Activated CD4-positive, alpha-beta T cell treated with anti-CD3 and anti-CD28 coated beads, Interleukin-10, Interleukin-2, amounts not matched to agents 100 ng/mL and 50 ng/mL, durations not matched to agents 16 hours and 8 hours (primary cell): ENCODE data around the gene COL21A1.

Experiments used
- DNase-seq: peaks from one replicate; pipeline ENCODE4 v3.0.0-alpha.2; 2020

Gene COL21A1

DNA sequence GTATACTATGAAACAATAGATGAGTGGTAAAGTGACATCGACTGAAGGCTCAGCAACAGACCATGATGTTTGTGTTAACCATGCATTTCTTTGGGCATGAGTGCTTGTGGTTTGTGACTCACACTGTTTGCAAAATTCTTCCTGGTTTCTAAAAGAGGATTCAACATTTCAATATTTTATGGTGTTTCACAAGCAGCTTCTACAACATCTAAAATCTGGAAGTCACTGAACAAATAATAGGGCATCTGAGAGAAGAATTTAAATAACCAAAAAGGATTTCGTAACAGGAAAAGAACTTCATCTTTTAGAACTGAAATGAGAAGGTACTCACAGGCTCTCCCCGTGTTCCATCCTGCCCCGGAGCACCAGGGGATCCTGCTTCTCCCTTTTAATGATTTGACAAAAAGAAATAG, 146.2 kb downstream of the COL21A1 start:
- DNase-seq: peak; percentile 2

DNA sequence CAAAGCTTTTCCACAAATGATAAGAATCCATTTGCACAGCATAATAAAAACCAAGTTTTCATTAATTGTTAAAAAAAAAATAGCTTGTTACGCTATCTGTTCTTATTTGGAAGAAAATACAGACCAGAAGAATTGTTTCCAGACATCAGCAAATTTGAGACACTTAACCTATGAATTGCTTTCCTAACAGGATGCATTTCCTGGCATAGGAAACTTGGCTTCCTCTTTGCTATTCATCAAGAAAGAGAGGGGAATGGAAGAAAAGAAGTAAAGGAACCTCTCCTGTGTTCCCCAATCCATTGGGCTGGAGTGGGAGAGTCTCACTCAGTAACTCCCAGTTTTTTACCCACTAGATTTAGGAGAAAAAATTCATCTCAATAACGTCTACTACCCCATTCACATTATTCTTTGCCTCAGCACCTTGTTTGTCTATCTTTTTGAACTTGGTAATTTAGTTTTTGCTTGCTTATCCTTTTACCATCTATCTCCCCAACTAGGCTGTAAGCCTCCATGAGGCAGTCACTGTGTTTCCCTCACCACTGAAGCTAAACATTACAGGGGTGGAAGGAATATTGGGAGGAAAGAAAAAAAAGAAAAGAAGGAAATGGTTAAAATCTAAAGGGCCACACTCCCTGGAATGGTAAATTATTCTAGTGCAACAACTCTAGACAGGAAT, 150.3 kb downstream of the COL21A1 start:
- DNase-seq: no peak

DNA sequence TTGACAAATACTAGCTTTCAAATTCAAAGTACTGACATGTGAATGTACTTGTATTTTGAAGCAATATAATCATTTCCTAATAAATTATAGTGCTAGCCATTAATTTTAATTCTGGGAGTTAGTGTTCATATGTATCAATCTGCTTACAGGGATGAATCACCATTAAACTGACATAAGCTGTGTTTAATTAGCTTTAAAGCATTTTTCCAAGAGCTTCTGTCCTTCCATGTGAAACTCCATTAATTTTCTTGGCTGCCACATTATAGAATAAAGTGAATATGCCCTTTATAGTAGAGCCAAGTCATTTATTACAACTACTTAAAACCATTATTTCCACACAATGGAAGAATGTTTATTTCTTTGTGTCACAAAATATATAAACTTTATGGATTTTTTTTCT, 150.8 kb downstream of the COL21A1 start:
- DNase-seq: no peak

DNA sequence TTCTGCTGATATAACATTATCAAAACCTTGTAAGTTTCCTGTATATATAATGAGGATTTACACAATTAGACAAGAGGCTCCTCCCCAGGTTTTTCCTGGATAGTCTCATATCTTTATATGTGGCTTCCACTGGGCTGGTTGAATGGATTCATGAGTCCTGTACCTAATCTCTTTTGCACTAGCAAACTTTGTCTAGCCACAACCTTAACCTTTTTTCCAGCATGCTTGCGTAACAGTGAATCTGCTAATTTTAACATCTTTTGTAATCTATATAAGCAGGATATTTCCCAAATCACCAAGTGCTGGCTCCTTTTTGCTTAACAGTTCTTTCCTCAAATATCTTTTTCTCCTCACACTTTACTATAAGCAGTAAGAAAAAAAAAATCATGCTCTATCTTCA, 153.6 kb downstream of the COL21A1 start:
- no peak for DNase-seq

DNA sequence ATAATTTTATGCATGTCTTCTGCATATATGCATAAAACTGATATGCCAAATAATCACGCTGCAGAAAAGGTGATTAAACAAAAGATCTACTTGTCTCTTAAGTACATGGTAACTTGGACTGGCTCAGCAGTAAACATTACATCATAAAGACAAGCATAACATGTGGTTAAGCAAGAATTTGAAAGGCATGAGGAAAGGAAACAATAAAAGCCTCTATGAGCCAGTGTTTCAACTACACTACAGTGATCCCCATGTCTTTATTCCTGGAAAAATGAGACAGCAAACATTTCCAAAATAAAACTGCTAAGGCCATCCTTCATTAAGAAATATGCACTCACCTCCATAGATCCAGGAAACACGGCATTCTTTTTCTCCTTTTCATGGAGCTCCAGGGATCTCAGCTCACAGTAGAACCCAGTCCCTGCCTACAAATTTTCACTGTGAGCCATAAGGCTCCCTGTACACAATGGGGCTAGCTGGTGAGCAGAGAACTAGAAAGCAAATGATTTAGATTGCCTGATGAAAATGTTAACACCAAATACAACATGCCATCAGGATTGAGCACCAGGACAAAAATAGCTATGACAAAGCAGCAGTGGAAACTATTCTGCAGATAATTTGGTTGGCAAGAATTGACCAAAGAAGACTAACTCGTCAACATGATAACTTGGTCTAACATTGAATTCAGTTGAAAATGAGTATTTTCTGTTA, 156.1 kb downstream of the COL21A1 start:
- no peak for DNase-seq

DNA sequence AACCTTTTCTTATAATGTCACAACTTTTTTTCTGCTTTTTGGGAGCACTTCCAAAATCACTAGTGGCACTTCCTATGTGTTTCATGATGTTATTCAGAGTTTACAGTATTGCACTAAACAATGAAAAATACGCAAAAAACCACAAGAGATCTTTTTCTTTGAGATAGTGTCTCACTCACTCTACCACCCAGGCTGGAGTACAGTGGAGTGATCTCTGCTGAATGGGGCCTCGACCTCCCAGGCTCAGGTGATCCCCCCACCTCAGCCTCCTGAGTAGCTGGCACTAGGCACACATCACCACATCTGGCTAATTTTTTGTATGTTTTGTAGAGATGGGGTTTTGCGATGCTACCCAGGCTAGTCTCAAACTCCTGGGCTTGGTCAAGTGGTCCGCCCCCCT, 158.7 kb downstream of the COL21A1 start:
- no peak for DNase-seq

DNA sequence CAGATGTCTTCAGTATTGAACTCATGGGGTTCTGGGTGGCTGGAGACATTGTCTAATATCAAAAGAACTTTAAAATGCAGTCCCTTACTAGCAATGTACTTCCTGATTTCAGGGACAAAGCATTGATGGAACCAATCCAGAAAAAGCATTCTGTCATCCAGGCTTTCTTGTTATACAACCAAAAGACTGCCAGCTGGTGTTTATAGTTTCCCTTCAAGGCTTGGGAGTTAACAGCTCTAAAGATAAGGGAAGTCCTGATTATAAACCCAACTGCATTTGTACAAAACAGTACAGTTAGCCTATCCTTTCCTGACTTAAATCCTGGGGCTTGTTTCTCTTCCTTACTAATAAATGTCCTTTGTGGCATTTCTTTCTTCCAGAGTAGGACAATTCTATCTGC, 160.0 kb downstream of the COL21A1 start:
- no peak for DNase-seq

DNA sequence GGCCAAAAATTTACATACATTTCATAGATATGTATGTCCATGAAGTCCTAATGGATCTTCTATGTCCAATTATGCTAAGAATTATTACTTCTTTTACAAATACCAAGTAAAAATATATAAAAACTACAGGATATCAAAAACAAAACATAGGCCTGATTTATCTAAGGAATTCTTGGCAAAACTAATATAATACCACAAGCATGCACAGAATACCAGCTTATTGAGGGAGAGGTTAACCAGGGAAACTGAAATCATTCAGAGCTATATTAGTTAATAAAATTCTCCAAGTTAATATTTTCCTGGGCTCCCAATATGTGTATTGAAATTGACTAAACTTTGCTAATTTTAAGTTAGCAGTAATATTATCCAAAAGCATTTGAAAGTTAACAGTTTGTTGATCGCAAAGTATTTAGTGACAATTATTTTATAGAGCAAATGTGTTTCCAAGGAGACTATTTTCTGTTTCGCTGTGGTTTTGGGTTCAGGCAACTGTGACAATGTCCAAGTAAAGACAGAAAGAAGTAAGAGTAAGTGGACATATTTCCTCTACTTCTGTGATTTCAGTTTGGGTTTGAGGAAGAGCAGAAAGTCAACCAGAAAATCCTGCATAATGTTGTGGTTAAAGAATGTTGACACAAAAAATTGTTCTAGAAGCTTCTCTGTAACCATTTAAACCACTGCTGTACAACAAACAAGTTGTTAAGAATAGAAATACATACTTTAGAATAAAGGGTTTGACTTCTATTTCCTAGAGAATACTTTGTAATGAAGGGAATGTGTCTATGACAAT, 167.4 kb downstream of the COL21A1 start:
- DNase-seq: no peak

DNA sequence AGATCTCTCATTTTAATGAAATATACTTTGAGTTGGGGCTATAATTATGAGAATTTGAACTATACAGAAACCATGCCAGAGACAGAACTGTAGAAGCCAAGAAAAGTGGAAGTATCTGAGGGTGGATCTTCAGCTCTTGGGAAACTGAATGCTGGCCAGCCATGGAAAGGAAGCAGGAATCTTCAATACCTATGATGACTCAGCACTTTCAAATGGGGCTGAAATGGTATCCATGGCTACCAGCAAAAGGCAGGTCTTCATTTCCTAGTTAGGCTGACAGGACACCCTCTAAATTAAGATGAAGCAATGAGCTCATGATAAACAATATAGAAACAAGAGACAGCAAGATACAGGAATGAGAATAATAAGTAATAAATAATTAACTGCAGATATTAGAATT, 171.3 kb downstream of the COL21A1 start:
- no peak for DNase-seq

DNA sequence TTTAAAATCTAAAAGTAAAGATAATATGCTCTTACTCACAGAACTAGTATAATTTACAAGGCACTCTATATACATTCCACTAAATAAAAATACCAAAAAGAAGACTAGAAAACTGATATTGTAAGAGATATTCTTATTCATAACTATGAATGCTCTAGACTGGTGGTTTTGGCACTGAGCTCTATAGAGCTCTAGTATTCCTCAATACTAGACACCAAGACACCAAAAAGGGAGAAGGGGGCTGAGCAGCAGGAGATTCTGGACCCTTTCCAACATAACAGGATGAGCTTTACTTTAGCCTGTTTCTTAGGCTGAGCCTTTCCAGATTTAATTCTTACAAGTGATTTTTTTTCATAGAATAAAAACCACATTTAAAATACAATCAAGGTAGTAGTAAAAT, 173.6 kb downstream of the COL21A1 start:
- DNase-seq: no peak

DNA sequence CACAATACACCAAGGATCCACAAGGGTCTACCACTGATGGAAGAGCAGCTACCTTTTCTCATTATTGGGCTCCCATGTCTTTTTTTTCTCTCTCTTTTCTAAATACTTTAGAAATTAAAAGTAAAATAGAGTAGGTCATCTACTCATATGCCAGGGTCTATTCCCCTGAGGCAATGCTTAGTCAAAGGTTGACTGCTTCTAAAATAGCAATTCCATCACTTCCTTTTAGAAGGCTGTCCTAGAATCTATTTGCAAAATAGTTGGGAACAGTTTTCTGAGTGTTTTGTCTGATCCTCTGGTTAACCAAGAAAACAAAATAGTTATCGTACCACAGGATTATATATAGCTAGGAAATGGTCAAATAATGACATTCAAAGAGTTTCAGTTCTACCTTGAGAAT, 174.1 kb downstream of the COL21A1 start:
- DNase-seq: no peak

DNA sequence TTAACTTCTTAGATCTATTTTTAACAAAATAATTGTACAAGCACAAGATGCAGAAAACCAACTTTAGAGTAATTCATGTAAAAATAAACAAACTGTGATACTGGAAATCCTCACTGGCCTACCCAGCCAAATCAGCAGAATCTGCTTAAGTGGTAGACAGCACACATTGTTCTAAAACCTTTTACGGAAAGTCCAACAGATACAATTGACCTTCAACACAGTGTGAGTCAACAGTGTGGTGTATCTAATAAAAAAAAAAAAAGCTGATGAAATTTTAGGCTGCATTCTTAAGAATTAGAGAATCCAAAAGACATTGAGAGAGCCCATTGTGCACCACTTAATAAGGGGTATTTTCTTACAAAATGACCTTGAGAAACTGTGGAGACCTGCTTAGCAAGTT, 174.5 kb downstream of the COL21A1 start:
- no peak for DNase-seq

DNA sequence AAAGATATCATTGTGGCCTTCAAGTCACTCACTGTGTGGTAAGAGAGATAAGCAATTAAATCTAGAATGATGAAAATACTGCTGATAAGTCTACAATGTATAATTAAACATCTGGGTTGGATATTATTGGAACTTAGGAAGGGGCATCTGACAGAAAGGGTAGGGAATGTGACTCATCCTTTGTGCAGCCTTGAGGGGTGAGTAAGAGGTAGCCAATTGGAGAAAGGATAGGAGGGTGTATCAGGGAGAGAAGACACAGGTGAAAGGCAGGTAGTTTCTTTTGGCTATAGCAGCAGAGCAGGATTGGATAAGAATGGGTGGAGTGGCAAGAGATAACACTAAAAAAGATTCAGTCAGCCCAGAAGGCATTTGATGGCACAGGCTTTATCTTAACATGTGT, 182.0 kb downstream of the COL21A1 start:
- DNase-seq: no peak

DNA sequence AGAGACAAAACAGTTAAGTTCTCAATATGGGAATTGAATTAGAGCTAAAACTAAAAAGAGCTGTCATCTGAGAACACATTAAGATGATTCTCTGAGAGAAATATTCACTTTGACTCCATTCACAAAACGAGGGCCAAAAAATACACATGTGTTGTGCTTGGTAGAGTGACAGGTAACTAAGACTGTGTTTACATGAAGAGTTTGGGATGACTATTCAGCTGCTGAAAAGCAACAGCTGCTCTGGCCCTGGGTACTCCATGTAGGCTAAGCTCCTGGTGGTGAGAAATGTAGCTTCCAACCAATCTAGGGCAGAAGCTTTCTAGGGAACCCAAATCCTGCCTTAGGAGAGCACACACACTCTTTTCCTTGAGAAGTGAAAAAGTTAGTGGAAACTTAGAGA, 184.5 kb downstream of the COL21A1 start:
- no peak for DNase-seq

DNA sequence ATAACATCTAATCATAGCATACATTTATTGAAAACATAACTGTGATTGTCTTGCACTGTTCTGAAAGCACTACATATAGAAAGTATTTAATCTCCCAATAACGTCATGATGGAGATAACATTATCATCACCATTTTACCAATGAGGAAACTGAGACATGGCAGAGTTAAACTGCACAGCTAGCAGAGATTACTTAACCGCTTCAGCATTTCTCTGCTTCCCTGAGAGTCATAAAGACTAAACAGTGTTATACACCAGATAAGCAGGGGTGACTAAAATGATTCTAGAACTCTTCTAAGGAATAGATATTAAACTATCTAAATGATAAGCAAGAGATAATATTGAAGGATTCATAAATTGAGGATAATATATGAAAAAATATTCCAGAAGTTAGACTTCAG, 188.7 kb downstream of the COL21A1 start:
- no peak for DNase-seq

DNA sequence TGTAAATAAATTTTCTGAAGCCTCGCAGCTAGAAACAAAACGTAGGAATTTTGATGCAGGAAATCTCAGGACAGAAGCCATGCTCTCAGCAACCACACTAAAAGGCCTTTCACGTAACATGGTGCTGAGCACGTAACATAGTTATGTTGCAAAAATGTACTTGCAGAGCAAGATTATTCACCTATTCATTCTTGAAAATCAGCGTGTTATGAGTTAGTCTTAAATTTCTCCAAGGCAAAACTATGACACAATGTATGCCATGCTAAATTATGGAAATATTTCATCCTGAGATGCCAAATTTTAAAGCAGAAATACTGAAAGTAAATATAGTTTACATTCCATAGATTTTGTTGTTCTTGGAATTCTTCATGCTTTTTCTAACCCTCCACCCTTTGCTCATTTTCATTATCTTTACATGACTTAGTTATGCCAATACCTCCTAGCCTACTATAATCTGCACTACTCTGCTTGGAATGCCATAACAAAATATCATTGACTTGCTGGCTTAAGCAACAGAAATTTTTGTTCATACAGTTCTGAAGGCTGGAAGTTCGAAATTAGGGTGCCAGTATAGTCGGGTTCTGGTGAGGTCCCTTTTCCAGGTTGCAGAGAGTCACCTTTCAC, 192.2 kb downstream of the COL21A1 start:
- DNase-seq: no peak

DNA sequence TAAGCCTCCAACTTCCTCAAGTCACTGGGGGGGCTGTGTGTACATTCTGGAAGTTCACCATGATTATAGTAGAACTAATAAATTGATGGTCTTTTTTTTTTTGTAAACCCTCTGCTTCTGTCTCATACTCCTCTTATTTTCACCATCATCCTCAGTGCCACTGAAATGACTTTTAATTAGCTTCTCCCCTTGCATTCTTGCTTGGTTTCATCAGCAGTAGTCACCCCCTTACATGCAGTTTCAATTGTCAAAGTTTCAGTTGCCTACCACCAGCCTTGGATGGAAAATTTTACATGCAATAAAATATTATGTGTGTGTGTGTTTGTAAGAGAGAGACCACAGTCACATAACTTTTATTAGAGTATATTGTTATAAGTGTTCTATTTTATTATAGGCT, 196.2 kb downstream of the COL21A1 start:
- DNase-seq: no peak

DNA sequence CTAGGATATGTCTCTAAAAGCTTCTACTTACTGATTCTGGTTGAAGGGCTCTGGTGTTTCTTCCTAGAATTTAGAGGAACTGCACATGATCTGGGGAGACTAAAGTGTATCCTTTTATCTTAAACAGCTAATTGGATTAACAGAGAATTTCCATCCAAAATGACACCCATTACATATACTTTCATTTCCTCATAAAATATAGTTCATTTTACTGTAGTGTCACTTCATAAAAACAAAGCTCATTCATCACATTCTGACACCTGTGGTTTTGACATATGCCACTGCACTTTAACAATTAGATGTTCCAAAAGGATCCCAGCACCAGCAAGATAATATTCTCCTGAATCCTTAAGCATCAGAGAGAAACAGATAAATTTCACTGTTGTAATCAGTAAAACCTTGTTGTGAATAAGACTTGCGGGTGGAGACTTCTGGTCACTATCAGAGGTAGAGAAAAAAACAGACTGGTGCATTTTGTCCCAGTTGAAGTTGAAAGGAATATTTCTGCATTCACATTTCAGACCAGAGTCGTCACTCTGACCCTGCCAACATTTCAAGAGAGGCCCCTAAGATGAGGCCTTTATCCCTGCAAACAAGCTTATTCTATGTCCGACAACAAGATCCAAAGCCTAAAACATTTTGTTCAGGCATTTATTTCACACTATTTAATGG, 196.7 kb downstream of the COL21A1 start:
- no peak for DNase-seq

DNA sequence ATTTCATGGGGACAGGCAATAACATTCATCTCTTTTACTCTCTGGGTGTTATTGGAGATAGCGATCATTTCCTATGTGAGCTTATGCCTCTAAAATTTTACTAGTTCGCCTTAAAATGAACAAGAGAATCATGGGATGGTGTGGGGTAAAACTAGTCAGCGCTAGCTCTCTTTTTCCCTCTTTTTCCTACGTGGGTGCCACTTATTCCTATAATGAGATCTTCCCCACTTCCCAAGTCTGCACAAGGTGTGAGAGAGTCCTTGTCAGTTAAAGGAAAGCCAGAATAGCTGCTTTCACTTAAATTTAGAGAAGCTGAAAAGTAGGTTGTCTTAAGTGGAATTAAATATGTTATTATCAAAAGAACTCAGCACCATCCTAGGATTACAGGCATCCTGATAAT, 198.8 kb downstream of the COL21A1 start:
- DNase-seq: no peak

DNA sequence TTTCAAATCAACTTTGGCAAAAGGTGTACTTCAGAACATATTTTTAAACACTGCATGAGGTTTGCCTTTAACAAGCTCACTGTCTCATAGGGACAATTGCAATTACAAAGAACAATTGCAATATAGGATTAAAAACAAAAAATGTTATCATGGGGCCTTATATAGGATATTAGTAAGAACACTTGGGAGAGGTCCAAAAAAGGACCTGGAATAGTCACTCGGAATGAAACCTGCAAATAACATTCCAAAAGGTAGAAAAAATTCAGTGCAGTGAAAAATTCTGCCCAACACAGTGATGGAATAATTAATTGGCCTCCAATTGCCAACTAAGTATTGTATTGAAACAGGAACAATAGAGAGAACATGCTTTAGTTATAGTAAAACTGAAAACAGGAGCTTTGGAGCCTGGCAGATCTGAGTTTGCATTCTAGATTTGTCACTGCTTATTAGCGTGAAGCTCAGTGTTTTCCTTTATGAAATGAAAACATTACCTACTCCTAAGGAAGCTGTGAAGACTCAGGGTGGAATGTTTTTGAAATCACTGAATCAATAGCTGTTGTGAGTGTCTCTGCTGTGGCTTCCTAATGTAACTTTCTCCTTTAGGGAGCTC, 199.3 kb downstream of the COL21A1 start:
- DNase-seq: peak; percentile 2

DNA sequence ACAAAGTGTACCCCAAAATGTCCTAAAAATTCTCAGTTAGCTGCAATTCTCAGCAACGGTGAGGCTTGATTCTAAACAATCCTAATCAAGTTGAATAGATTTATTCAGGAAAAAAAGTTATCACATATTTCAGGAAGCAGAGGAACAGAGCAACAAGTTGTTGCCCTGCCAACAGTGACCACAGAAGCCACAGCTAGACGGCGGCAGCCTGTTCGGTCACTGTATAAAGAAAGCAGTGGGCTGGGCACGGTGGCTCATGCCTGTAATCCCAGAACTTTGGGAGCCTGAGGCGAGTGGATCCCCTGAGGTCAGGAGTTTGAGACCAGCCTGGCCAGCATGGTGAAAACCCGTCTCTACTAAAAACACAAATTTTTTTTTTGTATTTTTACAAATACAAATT, 200.8 kb downstream of the COL21A1 start:
- DNase-seq: peak; percentile 2

DNA sequence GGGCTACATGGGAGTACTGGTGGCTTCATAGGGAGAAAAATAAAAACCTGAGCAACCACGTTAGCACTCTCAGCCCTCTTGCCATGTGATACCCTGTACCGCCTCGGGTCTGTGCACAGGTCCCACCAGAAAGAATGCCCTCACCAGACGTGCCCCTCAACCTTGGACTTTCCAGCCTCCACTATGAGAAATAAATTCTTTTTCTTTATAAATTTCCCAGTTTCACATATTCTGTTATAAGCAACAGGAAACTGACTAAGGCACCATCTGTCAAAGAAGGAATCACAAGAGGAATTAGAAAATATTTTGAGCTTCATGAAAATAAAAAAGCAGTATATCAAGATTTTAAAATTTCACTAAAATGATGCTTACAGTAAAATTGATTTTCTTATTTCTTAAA, 203.6 kb downstream of the COL21A1 start:
- DNase-seq: no peak

DNA sequence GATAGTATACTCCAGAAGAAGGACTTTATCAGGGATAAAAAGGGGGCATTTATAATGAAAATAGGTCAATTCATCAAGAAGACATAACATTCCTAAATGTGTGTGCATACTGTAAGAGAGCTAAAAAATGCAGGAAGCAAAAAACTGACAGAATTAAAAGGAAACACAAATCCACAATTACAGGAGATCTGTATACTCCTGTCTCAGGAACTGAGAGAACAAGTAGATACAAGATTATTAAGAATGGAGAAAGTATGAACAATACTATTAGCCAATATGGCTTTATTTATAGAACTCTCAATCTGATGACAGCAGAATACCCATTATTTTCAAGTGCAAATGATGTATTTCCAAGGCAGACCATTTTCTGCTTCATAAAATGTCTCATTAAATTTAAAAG, 204.3 kb downstream of the COL21A1 start:
- DNase-seq: no peak
